GM23338 (cell line): ENCODE results near the gene WNK2. TPM values are rescaled to one million over a fixed set of nuclear protein-coding genes. Genes with fewer than 3 reads are reported as not detected.

ENCODE experiments used
- ATAC-seq: fragments of 200-7000 bp; cut with Tn5 transposase; 3 replicates; pipeline ENCODE4 v1.9.1; 2020
- DNase-seq: peaks from one replicate; pipeline ENCODE4 v3.0.0-alpha.2; 2015; ENCODE audit warnings: low spot score
- H2AFZ ChIP-seq: fragments of 200-600 bp; sonication (generic); 2 replicates; pipeline ENCODE4 v1.8.0; 2016; ENCODE audit warnings: antibody characterized with exemption, mild to moderate bottlenecking, moderate library complexity
- H3F3A ChIP-seq: fragments of 200-600 bp; sonication (generic); replicated peaks from 2 replicates; pipeline ENCODE4 v1.8.0; 2017; ENCODE audit warnings: antibody characterized with exemption, mixed run types, low read depth
- H3K27ac ChIP-seq: fragments of 200-600 bp; sonication (generic); 2 replicates; pipeline ENCODE4 v1.6.1; 2016; ENCODE audit warnings: low read depth
- H3K27me3 ChIP-seq: fragments of 200-600 bp; sonication (generic); 2 replicates; pipeline ENCODE4 v1.8.0; 2016; ENCODE audit warnings: mild to moderate bottlenecking, mixed run types, moderate library complexity; ENCODE audit not compliant: insufficient read depth
- H3K36me3 ChIP-seq: fragments of 200-600 bp; sonication (generic); 2 replicates; pipeline ENCODE4 v1.8.0; 2016; ENCODE audit warnings: mild to moderate bottlenecking; ENCODE audit not compliant: insufficient read depth
- H3K4me1 ChIP-seq: fragments of 200-600 bp; sonication (generic); 2 replicates; pipeline ENCODE4 v1.8.0; 2016; ENCODE audit warnings: mild to moderate bottlenecking, moderate library complexity; ENCODE audit not compliant: insufficient read depth
- H3K4me2 ChIP-seq: fragments of 200-600 bp; sonication (generic); 2 replicates; pipeline ENCODE4 v1.7.1; 2017; ENCODE audit warnings: mixed run types
- H3K4me3 ChIP-seq: fragments of 200-600 bp; sonication (generic); 2 replicates; pipeline ENCODE4 v1.6.1; 2016; ENCODE audit warnings: mixed run types
- H3K79me2 ChIP-seq: fragments of 200-600 bp; sonication (generic); replicated peaks from 2 replicates; pipeline ENCODE4 v1.8.0; 2017; ENCODE audit warnings: mild to moderate bottlenecking; ENCODE audit not compliant: insufficient read depth
- H3K9me2 ChIP-seq: fragments of 200-600 bp; sonication (generic); 2 replicates; pipeline ENCODE4 v1.8.0; 2017; ENCODE audit not compliant: insufficient read depth
- H4K20me1 ChIP-seq: fragments of 200-600 bp; sonication (generic); replicated peaks from 2 replicates; pipeline ENCODE4 v1.8.0; 2017; ENCODE audit warnings: mild to moderate bottlenecking; ENCODE audit not compliant: insufficient read depth
- H3K27ac Mint-ChIP-seq: 2 replicates; pipeline ENCODE4 v1.8.0; 2020; ENCODE audit warnings: inconsistent platforms, mild to moderate bottlenecking, moderate library complexity, mixed read lengths
- H3K27me3 Mint-ChIP-seq: 3 replicates; pipeline ENCODE4 v1.8.0; 2022; ENCODE audit warnings: low read depth, mild to moderate bottlenecking, moderate library complexity, mixed read lengths, inconsistent platforms; ENCODE audit not compliant: insufficient read depth, poor library complexity
- H3K36me3 Mint-ChIP-seq: 3 replicates; pipeline ENCODE4 v1.8.0; 2021; ENCODE audit warnings: low read depth, mild to moderate bottlenecking, inconsistent platforms, moderate library complexity, mixed read lengths
- H3K4me1 Mint-ChIP-seq: 3 replicates; pipeline ENCODE4 v1.8.0; 2020; ENCODE audit warnings: mild to moderate bottlenecking, inconsistent platforms, mixed read lengths
- H3K4me3 Mint-ChIP-seq: 3 replicates; pipeline ENCODE4 v1.8.0; 2021; ENCODE audit warnings: moderate library complexity, mild to moderate bottlenecking, inconsistent platforms, mixed read lengths
- H3K9me3 Mint-ChIP-seq: 3 replicates; pipeline ENCODE4 v1.8.0; 2020; ENCODE audit warnings: moderate library complexity, mild to moderate bottlenecking, inconsistent platforms, mixed read lengths
- CREB1 ChIP-seq: fragments of 250-450 bp; sonication (Bioruptor Pico); IDR thresholded peaks from 2 replicates; pipeline ENCODE4 v1.5.0; 2020; ENCODE audit warnings: low read depth, mild to moderate bottlenecking, moderate library complexity
- EZH2phosphoT487 ChIP-seq: fragments of 200-600 bp; sonication (generic); IDR thresholded peaks from one replicate; pipeline ENCODE4 v1.8.1; 2018; ENCODE audit warnings: antibody characterized with exemption; ENCODE audit not compliant: unreplicated experiment
- JUNB ChIP-seq: IDR thresholded peaks from one replicate; pipeline ENCODE4 v1.6.1; 2016; ENCODE audit warnings: antibody characterized with exemption; ENCODE audit not compliant: unreplicated experiment
- NANOG ChIP-seq: IDR thresholded peaks from 2 replicates; pipeline ENCODE4 v1.6.1; 2016; ENCODE audit warnings: antibody characterized with exemption, borderline replicate concordance
- POLR2AphosphoS5 ChIP-seq: IDR thresholded peaks from 2 replicates; pipeline ENCODE4 v1.6.1; 2016; ENCODE audit warnings: antibody characterized with exemption, low read depth
- REST ChIP-seq: IDR thresholded peaks from one replicate; pipeline ENCODE4 v1.6.1; 2018; ENCODE audit warnings: antibody characterized with exemption; ENCODE audit not compliant: unreplicated experiment
- ZNF114 ChIP-seq: fragments of 250-450 bp; sonication (Bioruptor Pico); IDR thresholded peaks from 2 replicates; pipeline ENCODE4 v1.5.0; 2020; ENCODE audit warnings: mild to moderate bottlenecking, moderate library complexity
- ZNF462 ChIP-seq: fragments of 250-450 bp; sonication (Bioruptor Pico); IDR thresholded peaks from 2 replicates; pipeline ENCODE4 v1.5.0; 2020; ENCODE audit warnings: mild to moderate bottlenecking, moderate library complexity
- polyA plus RNA-seq: library from polyadenylated mRNA; unstranded; fragments of >200 nt; fragmentation: Nextera tagmentation; extraction: Ambion mirVana; gene quantifications from 2 replicates; pipeline ENCODE4 v1.2.1, GENCODE V29; 2016
- total RNA-seq: library from RNA; depleted of rRNA; stranded (reverse); fragments of >200 nt; shearing (Covaris generic); gene quantifications from 2 replicates; pipeline ENCODE4 v1.2.3, GENCODE V29; 2014

Gene WNK2
- total and polyA plus RNA-seq, 2 experiments from 2014 or later, result 56.4 to 102 TPM

- Histone ChIP-seq H3K4me3 (no peak overlapping the region), H3F3A (no peaks in the 10 kb centered on the region), H4K20me1 (no peaks in the 10 kb centered on the region; the same call in 1 of the 2 replicates), H3K9me2 (no peaks in the 10 kb centered on the region), H3K27me3 (no peaks in the 10 kb centered on the region), H2AFZ (no peak overlapping the region), H3K79me2 (no peaks in the 10 kb centered on the region), H3K36me3 (peaks cover 3% of the 10 kb centered on the region; the same call in 1 of the 2 replicates), H3K27ac (no peak overlapping the region), H3K4me2 (no peak overlapping the region), H3K4me1 (no peaks in the 10 kb centered on the region)
- no peak for ATAC-seq
- Mint-ChIP-seq H3K27me3 (peaks cover 8% of the 10 kb centered on the region), H3K27ac (no peak overlapping the region), H3K36me3 (peaks cover 36% of the 10 kb centered on the region), H3K4me1 (no peaks in the 10 kb centered on the region), H3K9me3 (no peaks in the 10 kb centered on the region), H3K4me3 (no peak overlapping the region)
- no peak for DNase-seq
- TF ChIP-seq ZNF462 (CRISPR knock-in tag), result no peak
- TF ChIP-seq POLR2AphosphoS5, result no peak
- no peak for TF ChIP-seq EZH2phosphoT487
- TF ChIP-seq NANOG, result no peak
- no peak for TF ChIP-seq JUNB
These were observed 83.2 kb downstream of the WNK2 start for GRCh38 chr9:93267091-93267541.

- no peak for DNase-seq
- Mint-ChIP-seq H3K4me3 (no peak overlapping the region), H3K27ac (no peak overlapping the region), H3K27me3 (peaks cover 8% of the 10 kb centered on the region), H3K9me3 (no peaks in the 10 kb centered on the region), H3K36me3 (peaks cover 38% of the 10 kb centered on the region), H3K4me1 (no peaks in the 10 kb centered on the region)
- Histone ChIP-seq H4K20me1 (no peaks in the 10 kb centered on the region), H2AFZ (no peak overlapping the region), H3K27ac (no peak overlapping the region), H3F3A (no peaks in the 10 kb centered on the region), H3K4me3 (no peak overlapping the region), H3K36me3 (peaks cover 3% of the 10 kb centered on the region; the same call in 1 of the 2 replicates), H3K79me2 (no peaks in the 10 kb centered on the region), H3K27me3 (no peaks in the 10 kb centered on the region), H3K9me2 (no peaks in the 10 kb centered on the region), H3K4me1 (no peaks in the 10 kb centered on the region), H3K4me2 (no peak overlapping the region)
- no peak for ATAC-seq
- no peak for TF ChIP-seq REST
- TF ChIP-seq EZH2phosphoT487, result no peak
- no peak for TF ChIP-seq JUNB
- no peak for TF ChIP-seq CREB1 (CRISPR knock-in tag)
- TF ChIP-seq ZNF114 (CRISPR knock-in tag), result no peak
These were observed 84.0 kb downstream of the WNK2 start for GRCh38 chr9:93267681-93268505.
